IPS-18c (cell line): ENCODE results near the gene SCGB3A1.

ENCODE experiments used
- H3K4me3 ChIP-seq: 2 replicates; pipeline ENCODE4 v1.7.0; 2013; ENCODE audit warnings: low read depth, mild to moderate bottlenecking, low read length, moderate library complexity; ENCODE audit not compliant: insufficient read depth
- H3K9me3 ChIP-seq: one replicate; pipeline ENCODE4 v1.6.1; 2013; ENCODE audit warnings: mild to moderate bottlenecking, low read length, moderate library complexity; ENCODE audit not compliant: control insufficient read depth, insufficient read depth

The SCGB3A1 gene

GRCh38 chr5:180575571-180575970 is 15.7 kb downstream of the SCGB3A1 start:
- Histone ChIP-seq H3K4me3 (no peak overlapping the region), H3K9me3 (no peaks in the 10 kb centered on the region)

GRCh38 chr5:180568914-180569313 is 22.4 kb downstream of the SCGB3A1 start:
- no peaks in the 10 kb centered on the region for H3K9me3 ChIP-seq
- no peak overlapping the region for H3K4me3 ChIP-seq

DNA sequence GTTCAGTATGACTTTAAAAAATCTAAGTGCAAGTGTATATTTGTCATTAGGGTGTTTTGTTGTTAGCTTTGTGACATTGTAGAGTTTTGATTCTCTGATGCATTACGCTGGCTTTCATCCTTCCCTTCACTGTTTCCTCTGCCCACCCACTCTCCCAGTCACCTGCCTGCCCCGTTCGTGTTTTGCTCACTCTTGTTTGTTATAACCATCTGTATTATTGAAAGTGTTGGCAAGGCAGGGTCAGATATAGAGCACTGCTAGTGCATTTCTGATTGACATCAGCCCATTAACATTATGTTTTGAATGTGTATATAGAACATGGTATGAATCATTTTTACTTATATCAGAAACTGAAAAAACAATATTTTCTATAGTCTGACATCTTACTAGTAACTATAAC is 27.3 kb downstream of the SCGB3A1 start:
- Histone ChIP-seq H3K9me3 (no peaks in the 10 kb centered on the region), H3K4me3 (no peak overlapping the region)

GRCh38 chr5:180558232-180558631 is 33.1 kb downstream of the SCGB3A1 start:
- Histone ChIP-seq H3K9me3 (no peaks in the 10 kb centered on the region), H3K4me3 (no peak overlapping the region)

GRCh38 chr5:180557217-180557809 is 34.0 kb downstream of the SCGB3A1 start:
- H3K4me3 ChIP-seq, result no peak overlapping the region
- H3K9me3 ChIP-seq, result no peaks in the 10 kb centered on the region

DNA sequence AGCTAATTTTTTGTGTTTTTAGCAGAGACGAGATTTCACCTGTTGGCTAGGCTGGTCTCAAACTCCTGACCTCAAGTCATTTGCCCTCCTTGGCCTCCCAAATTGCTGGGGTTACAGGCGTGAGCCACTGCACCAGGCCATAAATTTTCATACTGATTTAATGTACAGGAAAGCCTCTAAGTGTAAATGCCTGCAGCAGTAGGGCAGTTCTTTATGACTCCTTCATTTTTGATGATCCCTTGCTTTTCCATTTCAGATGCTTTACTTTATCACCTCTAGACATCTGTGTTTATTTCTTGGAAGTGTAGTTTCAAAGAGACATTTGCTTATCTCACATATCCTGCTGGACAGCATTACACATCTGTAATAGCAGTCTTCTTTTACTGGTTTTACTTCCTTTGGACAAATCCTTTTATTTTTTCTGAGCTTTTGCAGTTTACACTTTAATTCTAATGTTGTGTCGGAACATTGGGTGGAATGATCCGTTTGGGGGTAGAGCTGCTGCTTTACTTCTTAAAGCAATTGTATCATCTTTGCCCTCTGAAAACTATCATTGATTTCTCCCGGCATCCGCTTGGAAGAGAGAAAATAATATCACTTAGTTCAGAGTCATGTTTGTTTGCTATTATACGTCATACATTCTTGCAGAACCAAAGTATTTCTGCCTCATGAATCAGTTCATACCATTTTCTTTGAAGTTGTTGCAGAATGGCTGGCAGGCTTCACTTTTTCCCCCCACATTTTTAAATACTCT is 36.0 kb downstream of the SCGB3A1 start:
- Histone ChIP-seq H3K4me3 (no peak overlapping the region), H3K9me3 (no peaks in the 10 kb centered on the region)

- H3K4me3 ChIP-seq, result no peak overlapping the region
- H3K9me3 ChIP-seq, result no peaks in the 10 kb centered on the region
Observed at GRCh38 chr5:180553530-180553929, 37.8 kb downstream of the SCGB3A1 start.

DNA sequence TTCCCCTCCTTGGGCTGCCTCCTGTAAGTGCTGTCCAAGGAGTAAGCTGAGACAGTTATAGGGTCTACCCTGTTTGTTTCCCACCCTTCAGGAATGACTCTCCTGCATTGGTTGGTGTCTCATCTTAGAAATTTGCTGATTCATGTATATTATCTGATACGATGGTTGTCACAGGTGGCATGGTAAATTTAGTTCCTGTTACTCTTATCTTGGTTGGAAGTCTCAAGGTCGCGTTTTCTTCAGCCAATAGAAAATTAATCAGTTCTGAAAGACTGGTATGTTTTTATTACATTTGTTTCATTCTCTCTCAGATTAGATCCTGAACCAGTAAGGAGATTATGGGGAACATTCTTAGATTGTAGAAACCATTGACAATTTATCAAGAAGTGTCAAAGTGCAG is 42.7 kb downstream of the SCGB3A1 start:
- H3K4me3 ChIP-seq, result no peak overlapping the region
- no peaks in the 10 kb centered on the region for H3K9me3 ChIP-seq

DNA sequence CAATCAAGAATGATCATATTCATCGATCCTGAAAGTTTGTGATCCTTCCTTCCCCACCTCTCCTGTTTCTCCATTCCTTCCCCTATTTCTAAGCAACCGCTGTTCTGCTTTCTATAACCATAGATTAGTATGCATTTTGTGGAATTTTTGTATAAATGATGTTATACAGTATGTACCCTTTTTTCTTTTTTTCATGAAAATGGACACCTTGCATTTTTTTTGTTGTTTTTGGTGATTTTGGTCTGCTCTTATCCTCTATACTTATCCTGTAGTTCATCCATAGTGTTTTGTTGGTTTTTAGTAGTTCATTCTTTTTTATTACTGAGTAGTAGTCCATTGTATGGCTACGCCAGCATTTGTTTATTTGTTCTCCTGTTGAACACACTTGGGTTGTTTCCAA is 46.1 kb downstream of the SCGB3A1 start:
- Histone ChIP-seq H3K9me3 (no peaks in the 10 kb centered on the region), H3K4me3 (no peak overlapping the region)

DNA sequence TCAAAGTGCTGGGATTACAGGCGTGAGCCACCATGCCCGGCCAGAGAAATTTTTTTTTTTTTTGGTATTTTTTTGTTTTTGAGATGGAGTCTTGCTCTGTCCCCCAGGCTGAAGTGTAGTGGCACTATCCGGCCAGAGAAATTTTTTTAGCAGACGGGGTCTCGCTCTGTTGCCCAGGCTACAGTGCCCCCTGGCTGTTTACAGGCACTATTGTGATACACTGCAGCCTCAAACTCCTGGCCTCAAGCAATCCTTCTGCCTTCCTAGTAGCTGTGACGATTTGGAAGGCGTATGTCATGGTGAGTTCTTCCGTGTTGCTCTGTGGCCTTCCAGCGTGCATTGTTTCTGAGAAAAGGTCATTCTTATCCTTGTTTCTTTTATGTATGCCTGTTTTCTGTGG is 49.6 kb downstream of the SCGB3A1 start:
- H3K9me3 ChIP-seq, result no peaks in the 10 kb centered on the region
- no peak overlapping the region for H3K4me3 ChIP-seq
